ENCODE data around the gene MRPL36. TPM values are rescaled to one million over a fixed set of nuclear protein-coding genes. Genes with fewer than 3 reads are reported as not detected.

The MRPL36 gene
- total RNA-seq, 4 donors from 2014 or later: 26.7 to 37.4 (median 32.7) TPM

DNA sequence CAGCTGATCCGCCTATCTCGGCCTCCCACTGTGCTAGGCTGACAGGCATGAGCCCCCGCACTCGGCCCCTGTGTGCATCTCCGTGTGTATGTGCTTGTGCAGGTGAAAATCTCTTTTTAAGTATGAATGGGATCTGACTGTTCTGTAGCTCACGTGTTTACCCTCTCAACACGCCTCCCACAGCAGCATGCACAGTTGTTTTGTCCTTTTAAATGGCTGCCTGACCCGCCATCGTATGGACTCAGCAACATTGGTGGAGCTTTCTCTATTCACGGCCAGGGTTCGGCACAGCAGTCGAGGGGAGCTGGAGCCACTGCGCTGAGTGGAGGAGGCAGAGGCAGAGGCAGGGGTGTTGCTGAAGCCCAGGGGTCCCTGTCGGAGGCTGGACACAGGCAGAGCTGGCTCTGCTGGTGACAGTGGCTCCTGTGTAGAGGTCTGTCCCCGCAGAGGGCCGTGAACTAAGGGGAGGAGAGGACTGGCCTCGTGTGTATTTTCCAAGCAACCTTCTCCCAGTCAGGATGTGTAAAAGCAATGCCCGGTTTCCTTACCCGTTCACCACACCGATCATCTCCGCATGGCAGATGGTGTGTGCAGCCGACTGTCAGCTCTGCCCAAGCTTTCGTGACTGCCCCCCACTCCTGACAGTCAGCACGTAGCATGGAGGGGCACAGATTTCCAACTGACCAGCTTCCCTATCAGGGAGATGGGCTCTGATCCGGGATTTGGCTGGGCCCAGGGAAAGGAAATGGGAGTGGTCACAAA lies 37.3 kb downstream of the MRPL36 start:
- H3K9me3 ChIP-seq: no peaks in the 10 kb centered on the region
- in situ Hi-C loops (cut with MboI; ENCODE audit: low pct_ligation_motif_present in 1 of 4, low pct_unique_long_range_greater_than_20kb in 1 of 4, low sequenced_read_pairs in 3 of 4) (loop anchor here in 2 of 4 donors (25.0 kb wide), 1 partner anchor 250 kb away; no protein-coding TSS in a partner anchor), intact Hi-C loops (cut with DNase I; ENCODE audit: low total_unique reads) (no loop called here)
- no peaks in the 10 kb centered on the region for H3K36me3 ChIP-seq
- peaks cover 20% of the 10 kb centered on the region for H3K27me3 ChIP-seq
- H3K27ac ChIP-seq: no peak overlapping the region
- H3K4me1 ChIP-seq: no peaks in the 10 kb centered on the region
- no peak for DNase-seq
- H3K4me3 ChIP-seq: no peak overlapping the region
- TF ChIP-seq EP300 (IDR thresholded peaks at IDR 0.05; ENCODE audit: low read depth) (no peak), POLR2AphosphoS5 (IDR thresholded peaks at IDR 0.05) (no peak), POLR2A (IDR thresholded peaks at IDR 0.05) (no peak)
- TF ChIP-seq, protein P1, sequence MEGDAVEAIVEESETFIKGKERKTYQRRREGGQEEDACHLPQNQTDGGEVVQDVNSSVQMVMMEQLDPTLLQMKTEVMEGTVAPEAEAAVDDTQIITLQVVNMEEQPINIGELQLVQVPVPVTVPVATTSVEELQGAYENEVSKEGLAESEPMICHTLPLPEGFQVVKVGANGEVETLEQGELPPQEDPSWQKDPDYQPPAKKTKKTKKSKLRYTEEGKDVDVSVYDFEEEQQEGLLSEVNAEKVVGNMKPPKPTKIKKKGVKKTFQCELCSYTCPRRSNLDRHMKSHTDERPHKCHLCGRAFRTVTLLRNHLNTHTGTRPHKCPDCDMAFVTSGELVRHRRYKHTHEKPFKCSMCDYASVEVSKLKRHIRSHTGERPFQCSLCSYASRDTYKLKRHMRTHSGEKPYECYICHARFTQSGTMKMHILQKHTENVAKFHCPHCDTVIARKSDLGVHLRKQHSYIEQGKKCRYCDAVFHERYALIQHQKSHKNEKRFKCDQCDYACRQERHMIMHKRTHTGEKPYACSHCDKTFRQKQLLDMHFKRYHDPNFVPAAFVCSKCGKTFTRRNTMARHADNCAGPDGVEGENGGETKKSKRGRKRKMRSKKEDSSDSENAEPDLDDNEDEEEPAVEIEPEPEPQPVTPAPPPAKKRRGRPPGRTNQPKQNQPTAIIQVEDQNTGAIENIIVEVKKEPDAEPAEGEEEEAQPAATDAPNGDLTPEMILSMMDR (IDR thresholded peaks at IDR 0.05): no peak
- WGBS, 2 donors (ENCODE audit: low coverage in 1 of 2): 78% methylated on average over 25 of the region's 25 CpGs; no CpG with 5 or more reads in 1 of the 2 donors

- H3K9me3 ChIP-seq: no peaks in the 10 kb centered on the region
- no peak for DNase-seq
- intact Hi-C loops (cut with DNase I; ENCODE audit: low total_unique reads): no loop called here
- no peaks in the 10 kb centered on the region for H3K4me1 ChIP-seq
- H3K36me3 ChIP-seq: no peaks in the 10 kb centered on the region
- peaks cover 20% of the 10 kb centered on the region for H3K27me3 ChIP-seq
- TF ChIP-seq EP300 (IDR thresholded peaks at IDR 0.05; ENCODE audit: low read depth) (no peak), POLR2A (IDR thresholded peaks at IDR 0.05) (no peak), POLR2AphosphoS5 (IDR thresholded peaks at IDR 0.05) (no peak)
- TF ChIP-seq, protein P1 (IDR thresholded peaks at IDR 0.05): no peak
- H3K4me3 ChIP-seq: no peak overlapping the region
- no peak overlapping the region for H3K27ac ChIP-seq
- in situ Hi-C loops (cut with MboI; ENCODE audit: low pct_ligation_motif_present in 1 of 4, low pct_unique_long_range_greater_than_20kb in 1 of 4, low sequenced_read_pairs in 3 of 4): loop anchor here in 2 of 4 donors (25.0 kb wide), 1 partner anchor 251 kb away; no protein-coding TSS in a partner anchor
- WGBS, 2 donors (ENCODE audit: low coverage in 1 of 2): 86% methylated on average over 11 of the region's 11 CpGs; no CpG with 5 or more reads in 1 of the 2 donors
These were observed 38.2 kb downstream of the MRPL36 start for GRCh38 chr5:1761453-1761755.

- intact Hi-C loops (cut with DNase I; ENCODE audit: low total_unique reads): no loop called here
- no peak overlapping the region for H3K4me3 ChIP-seq
- H3K4me1 ChIP-seq: no peaks in the 10 kb centered on the region
- in situ Hi-C loops (cut with MboI; ENCODE audit: low pct_ligation_motif_present in 1 of 4, low pct_unique_long_range_greater_than_20kb in 1 of 4, low sequenced_read_pairs in 3 of 4): loop anchor here in 2 of 4 donors (25.0 kb wide), 1 partner anchor 251 kb away; no protein-coding TSS in a partner anchor
- H3K9me3 ChIP-seq: no peaks in the 10 kb centered on the region
- no peak for DNase-seq
- TF ChIP-seq, protein P1 (IDR thresholded peaks at IDR 0.05): no peak
- TF ChIP-seq EP300 (IDR thresholded peaks at IDR 0.05; ENCODE audit: low read depth) (no peak), POLR2AphosphoS5 (IDR thresholded peaks at IDR 0.05) (no peak), POLR2A (IDR thresholded peaks at IDR 0.05) (no peak)
- no peak overlapping the region for H3K27ac ChIP-seq
- H3K27me3 ChIP-seq: peaks cover 20% of the 10 kb centered on the region
- WGBS, 2 donors (ENCODE audit: low coverage in 1 of 2): 75% methylated on average over 28 of the region's 28 CpGs; no CpG with 5 or more reads in 1 of the 2 donors
- no peaks in the 10 kb centered on the region for H3K36me3 ChIP-seq
These were observed 38.8 kb downstream of the MRPL36 start for GRCh38 chr5:1760656-1761452.

DNA sequence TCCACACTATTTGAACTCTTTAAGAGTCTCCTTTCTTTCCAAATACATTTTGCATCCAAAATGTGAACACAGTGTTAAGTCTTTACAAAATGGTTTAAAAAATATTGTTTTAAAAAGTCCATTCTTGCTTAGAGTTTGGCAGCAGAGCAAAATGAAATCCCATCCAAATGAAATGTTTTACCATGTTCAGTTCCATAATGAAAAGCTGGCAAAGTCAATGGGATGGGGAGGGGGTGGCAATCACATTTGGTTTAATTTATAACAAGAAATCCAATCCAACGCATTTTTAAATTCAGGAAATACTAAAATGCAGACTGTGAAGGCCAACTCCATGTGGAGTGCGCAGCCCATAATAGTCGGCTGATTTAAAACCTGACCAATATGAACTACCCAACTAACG lies 39.4 kb downstream of the MRPL36 start:
- TF ChIP-seq POLR2AphosphoS5 (IDR thresholded peaks at IDR 0.05) (no peak), EP300 (IDR thresholded peaks at IDR 0.05; ENCODE audit: low read depth) (no peak), POLR2A (IDR thresholded peaks at IDR 0.05) (no peak)
- TF ChIP-seq, protein P1 (IDR thresholded peaks at IDR 0.05): no peak
- in situ Hi-C loops (cut with MboI; ENCODE audit: low pct_ligation_motif_present in 1 of 4, low pct_unique_long_range_greater_than_20kb in 1 of 4, low sequenced_read_pairs in 3 of 4): loop anchor here in 2 of 4 donors (25.0 kb wide), 1 partner anchor 252 kb away; no protein-coding TSS in a partner anchor
- Histone ChIP-seq H3K27me3 (peaks cover 15% of the 10 kb centered on the region), H3K27ac (no peak overlapping the region), H3K9me3 (no peaks in the 10 kb centered on the region), H3K36me3 (no peaks in the 10 kb centered on the region), H3K4me3 (no peak overlapping the region), H3K4me1 (no peaks in the 10 kb centered on the region)
- no peak for DNase-seq
- WGBS, 2 donors (ENCODE audit: low coverage in 1 of 2): 74 to 79% methylated on average over 4 of the region's 4 CpGs
- intact Hi-C loops (cut with DNase I; ENCODE audit: low total_unique reads): no loop called here
